LNCaP clone FGC (cell line): ENCODE results near the gene MTR.

Experiments used
- DNase-seq: peaks from one replicate; pipeline ENCODE4 v3.0.0-alpha.2; 2011; ENCODE audit warnings: low read depth
- H3K4me3 ChIP-seq: 2 replicates; pipeline ENCODE4 v1.5.1; 2011; ENCODE audit warnings: mild to moderate bottlenecking, low read depth, low read length, control low read depth
- CTCF ChIP-seq: IDR thresholded peaks from 2 replicates; pipeline ENCODE4 v1.5.1; 2012; ENCODE audit warnings: mild to moderate bottlenecking; ENCODE audit not compliant: control insufficient read depth, insufficient read depth; ENCODE audit errors: extremely low read depth

The MTR gene

GRCh38 chr1:236808005-236808404 lies 12.9 kb downstream of the MTR start:
- no peak overlapping the region for H3K4me3 ChIP-seq
- DNase-seq = no peak
- no peak for TF ChIP-seq CTCF

GRCh38 chr1:236808564-236809130 lies 13.6 kb downstream of the MTR start:
- no peak for DNase-seq
- no peak overlapping the region for H3K4me3 ChIP-seq
- TF ChIP-seq CTCF = no peak

- no peak overlapping the region for H3K4me3 ChIP-seq
- no peak for TF ChIP-seq CTCF
- no peak for DNase-seq
Observed at GRCh38 chr1:236809148-236809547, 14.1 kb downstream of the MTR start.

- no peak for DNase-seq
- no peak overlapping the region for H3K4me3 ChIP-seq
- no peak for TF ChIP-seq CTCF
Observed at GRCh38 chr1:236810018-236810417, 14.9 kb downstream of the MTR start.

- no peak for TF ChIP-seq CTCF
- no peak for DNase-seq
- H3K4me3 ChIP-seq = no peak overlapping the region
Observed at GRCh38 chr1:236812334-236813030, 17.4 kb downstream of the MTR start.

GRCh38 chr1:236815941-236816340 lies 20.8 kb downstream of the MTR start:
- TF ChIP-seq CTCF = no peak
- DNase-seq = no peak
- no peak overlapping the region for H3K4me3 ChIP-seq

GRCh38 chr1:236819856-236820255 lies 24.8 kb downstream of the MTR start:
- H3K4me3 ChIP-seq = no peak overlapping the region
- no peak for DNase-seq
- TF ChIP-seq CTCF = no peak
